ENCODE results near the gene PGA5.
"Not testable (repeated sequence)": the region's sequence is repeated elsewhere in the genome, so short reads cannot be mapped to it uniquely, and the experiment has no call there.

PGA5 gene

DNA sequence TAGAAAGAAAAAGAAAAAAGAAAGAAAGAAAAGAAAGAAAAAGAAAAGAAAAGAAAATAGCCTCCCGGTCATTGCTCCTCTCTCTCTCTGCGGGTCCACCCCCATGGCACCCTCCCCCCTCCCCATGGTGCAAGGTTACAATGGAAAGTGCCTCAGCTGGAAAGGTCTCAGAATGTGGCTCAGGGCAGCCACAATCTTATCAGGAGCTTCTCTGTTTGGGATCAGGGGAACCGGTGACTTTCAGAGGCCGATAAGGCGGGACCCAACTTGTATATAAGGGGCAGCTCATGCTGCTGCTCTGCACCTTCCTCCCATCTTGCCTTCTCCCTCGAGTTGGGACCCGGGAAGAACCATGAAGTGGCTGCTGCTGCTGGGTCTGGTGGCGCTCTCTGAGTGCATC lies at the start of gene PGA5:
Gene PGA5 (plus strand): TSS at position 301 of the 400 bp plus-strand sequence. CDS start 52 bp downstream, at position 353.
- H3K9ac ChIP-seq (ENCODE audit: low read length); H3K27ac ChIP-seq (ENCODE audit: low read depth, low read length); H3K36me3 ChIP-seq (ENCODE audit: insufficient read depth, low read length): not testable (repeated sequence)

DNA sequence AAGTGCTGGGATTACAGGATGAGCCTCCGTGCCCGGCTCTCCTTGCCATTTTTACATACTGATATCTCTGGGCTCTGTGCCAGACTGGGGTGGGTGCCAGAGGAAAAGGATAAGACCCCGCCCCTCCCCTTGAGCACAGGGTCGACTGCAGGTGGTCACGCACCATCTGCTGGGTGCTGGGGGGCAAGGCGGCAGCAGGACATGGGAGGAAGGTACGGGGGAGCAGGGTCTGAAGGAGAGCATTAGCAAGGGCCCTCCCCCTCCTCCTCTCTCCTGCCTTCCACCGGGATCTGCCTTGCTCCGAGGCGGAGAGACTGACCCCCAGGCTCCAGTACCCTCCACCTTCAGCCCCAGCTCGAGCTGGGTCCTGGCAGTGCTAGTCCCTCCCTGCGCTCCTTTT lies 47.4 kb upstream of the PGA5 start:
- Histone ChIP-seq H3K9me3 (ENCODE audit: low read length) (no peaks in the 10 kb centered on the region), H3K36me3 (ENCODE audit: insufficient read depth, low read length) (no peaks in the 10 kb centered on the region), H3K4me1 (ENCODE audit: insufficient read depth, low read length) (no peaks in the 10 kb centered on the region), H3K27ac (ENCODE audit: low read depth, low read length) (no peak overlapping the region), H3K9ac (ENCODE audit: low read length) (no peak overlapping the region), H3K27me3 (ENCODE audit: control insufficient read depth in 1 of 2, insufficient read depth in 2 of 2, low read length in 2 of 2) (no peaks in the 10 kb centered on the region), H3K4me3 (ENCODE audit: low read depth in 1 of 2, low read length in 2 of 2) (no peak overlapping the region)

More for the DNA sequence above, at the start of gene PGA5:
- H3K4me1 ChIP-seq (ENCODE audit: insufficient read depth, low read length); H3K4me3 ChIP-seq (ENCODE audit: low read depth in 1 of 2, low read length in 2 of 2); H3K9me3 ChIP-seq (ENCODE audit: low read length); H3K27me3 ChIP-seq (ENCODE audit: control insufficient read depth in 1 of 2, insufficient read depth in 2 of 2, low read length in 2 of 2): not testable (repeated sequence)

DNA sequence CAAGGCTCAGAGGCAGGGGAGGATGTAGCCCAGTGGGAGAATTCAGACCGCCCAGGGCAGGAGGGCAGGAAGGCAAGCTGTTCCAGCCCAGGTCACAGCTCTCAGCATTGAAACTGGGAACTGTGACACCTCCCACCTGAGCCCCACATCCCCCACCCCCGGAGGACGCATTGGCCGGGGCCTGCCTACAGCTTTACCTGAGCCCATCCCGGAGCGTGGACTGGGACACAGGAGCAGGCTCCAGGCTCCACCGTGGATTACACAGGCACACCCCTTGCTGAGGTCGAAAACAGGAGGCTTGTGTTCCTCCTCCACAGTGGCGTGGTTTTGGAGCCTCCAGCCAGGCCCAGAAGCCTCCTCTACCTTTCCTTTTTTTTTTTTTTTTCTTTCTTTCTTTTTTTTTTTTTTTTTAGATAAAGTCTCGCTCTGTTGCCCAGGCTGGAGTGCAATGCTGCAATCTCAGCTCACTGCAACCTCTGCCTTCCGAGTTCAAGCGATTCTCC lies 46.8 kb upstream of the PGA5 start:
- Histone ChIP-seq H3K9me3 (ENCODE audit: low read length) (no peaks in the 10 kb centered on the region), H3K4me1 (ENCODE audit: insufficient read depth, low read length) (no peaks in the 10 kb centered on the region), H3K36me3 (ENCODE audit: insufficient read depth, low read length) (no peaks in the 10 kb centered on the region), H3K4me3 (ENCODE audit: low read depth in 1 of 2, low read length in 2 of 2) (no peak overlapping the region), H3K9ac (ENCODE audit: low read length) (no peak overlapping the region), H3K27ac (ENCODE audit: low read depth, low read length) (no peak overlapping the region), H3K27me3 (ENCODE audit: control insufficient read depth in 1 of 2, insufficient read depth in 2 of 2, low read length in 2 of 2) (no peaks in the 10 kb centered on the region)

DNA sequence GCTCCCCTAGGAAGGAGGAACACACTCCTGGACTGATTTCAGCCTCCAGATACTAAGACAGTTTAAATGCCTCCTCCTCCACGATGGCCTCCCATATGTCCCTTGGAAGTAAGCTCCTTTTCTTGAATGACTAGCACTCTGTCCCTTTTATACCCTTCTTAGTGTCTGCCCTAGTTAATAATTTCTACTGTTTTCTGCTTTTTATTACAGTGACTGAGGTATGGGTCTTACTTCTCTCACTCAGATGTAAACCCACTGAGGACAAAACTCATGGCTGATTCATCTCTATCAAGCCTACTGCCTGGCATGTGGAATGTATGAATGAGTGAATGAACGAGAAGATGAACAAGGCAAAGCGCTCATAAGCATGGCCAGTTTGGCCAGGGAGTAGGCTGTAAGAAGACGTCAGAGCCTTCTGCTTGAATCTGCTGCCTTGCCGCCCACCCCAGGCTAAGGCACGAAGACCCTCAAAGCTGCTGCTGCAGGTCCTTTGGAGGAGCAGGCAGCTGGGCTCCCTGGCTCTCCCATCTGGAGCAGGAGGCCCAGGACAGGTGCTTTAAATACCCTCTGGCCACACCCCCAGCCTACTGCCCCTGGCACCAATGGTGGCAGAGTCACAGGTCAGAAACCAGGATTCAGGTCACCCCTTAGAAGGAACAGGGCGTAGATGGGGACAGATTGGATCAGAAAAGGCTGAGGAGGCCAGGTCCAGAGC lies 45.8 kb upstream of the PGA5 start:
- Histone ChIP-seq H3K27ac (ENCODE audit: low read depth, low read length) (no peak overlapping the region), H3K27me3 (ENCODE audit: control insufficient read depth in 1 of 2, insufficient read depth in 2 of 2, low read length in 2 of 2) (no peaks in the 10 kb centered on the region)

GRCh38 chr11:61195719-61196118 lies 45.3 kb upstream of the PGA5 start:
- H3K4me1 ChIP-seq (ENCODE audit: insufficient read depth, low read length) = no peaks in the 10 kb centered on the region
- H3K4me3 ChIP-seq (ENCODE audit: low read depth in 1 of 2, low read length in 2 of 2) = no peak overlapping the region
- no peaks in the 10 kb centered on the region for H3K36me3 ChIP-seq (ENCODE audit: insufficient read depth, low read length)
- H3K9ac ChIP-seq (ENCODE audit: low read length) = no peak overlapping the region
- no peaks in the 10 kb centered on the region for H3K9me3 ChIP-seq (ENCODE audit: low read length)
- no peak overlapping the region for H3K27ac ChIP-seq (ENCODE audit: low read depth, low read length)
- H3K27me3 ChIP-seq (ENCODE audit: control insufficient read depth in 1 of 2, insufficient read depth in 2 of 2, low read length in 2 of 2) = no peaks in the 10 kb centered on the region

More for the DNA sequence above, 45.8 kb upstream of the PGA5 start:
- Histone ChIP-seq H3K36me3 (ENCODE audit: insufficient read depth, low read length) (no peaks in the 10 kb centered on the region), H3K4me3 (ENCODE audit: low read depth in 1 of 2, low read length in 2 of 2) (no peak overlapping the region), H3K4me1 (ENCODE audit: insufficient read depth, low read length) (no peaks in the 10 kb centered on the region), H3K9me3 (ENCODE audit: low read length) (no peaks in the 10 kb centered on the region), H3K9ac (ENCODE audit: low read length) (no peak overlapping the region)

- Histone ChIP-seq H3K27me3 (ENCODE audit: control insufficient read depth in 1 of 2, insufficient read depth in 2 of 2, low read length in 2 of 2) (no peaks in the 10 kb centered on the region), H3K4me3 (ENCODE audit: low read depth in 1 of 2, low read length in 2 of 2) (no peak overlapping the region), H3K27ac (ENCODE audit: low read depth, low read length) (no peak overlapping the region), H3K36me3 (ENCODE audit: insufficient read depth, low read length) (no peaks in the 10 kb centered on the region), H3K4me1 (ENCODE audit: insufficient read depth, low read length) (no peaks in the 10 kb centered on the region), H3K9me3 (ENCODE audit: low read length) (no peaks in the 10 kb centered on the region), H3K9ac (ENCODE audit: low read length) (no peak overlapping the region)
These were observed 42.6 kb upstream of the PGA5 start for GRCh38 chr11:61198361-61198760.

DNA sequence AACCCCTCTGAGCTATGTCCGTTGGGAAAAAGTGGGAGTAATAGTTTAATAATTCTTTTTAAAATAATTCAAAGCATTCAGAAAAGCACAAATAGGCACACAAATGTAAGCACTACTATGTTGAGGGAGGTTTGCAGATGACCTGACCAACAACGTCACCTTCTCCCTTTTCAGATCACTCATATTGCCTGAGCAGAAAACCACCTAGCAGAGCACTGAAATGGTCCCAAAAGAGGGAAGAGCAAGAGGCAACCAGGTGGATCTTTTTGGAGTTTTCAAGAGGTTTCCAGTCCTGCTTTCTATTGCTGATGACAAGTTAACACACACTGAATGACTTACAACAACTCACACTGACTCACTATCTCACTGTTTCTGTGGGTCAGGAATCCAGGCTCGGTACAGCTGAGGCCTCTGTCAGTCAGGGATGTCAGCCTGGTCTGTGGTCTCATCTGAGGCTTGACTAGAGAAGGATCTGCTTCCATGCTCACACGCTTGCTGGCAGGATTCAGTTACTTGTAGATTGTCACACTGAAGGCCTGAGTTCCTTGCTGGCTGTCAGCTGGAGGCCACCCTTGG lies 41.9 kb upstream of the PGA5 start:
- Histone ChIP-seq H3K27me3 (ENCODE audit: control insufficient read depth in 1 of 2, insufficient read depth in 2 of 2, low read length in 2 of 2) (no peaks in the 10 kb centered on the region), H3K9ac (ENCODE audit: low read length) (no peak overlapping the region), H3K27ac (ENCODE audit: low read depth, low read length) (no peak overlapping the region), H3K4me1 (ENCODE audit: insufficient read depth, low read length) (no peaks in the 10 kb centered on the region), H3K9me3 (ENCODE audit: low read length) (no peaks in the 10 kb centered on the region), H3K36me3 (ENCODE audit: insufficient read depth, low read length) (no peaks in the 10 kb centered on the region), H3K4me3 (ENCODE audit: low read depth in 1 of 2, low read length in 2 of 2) (no peak overlapping the region)

DNA sequence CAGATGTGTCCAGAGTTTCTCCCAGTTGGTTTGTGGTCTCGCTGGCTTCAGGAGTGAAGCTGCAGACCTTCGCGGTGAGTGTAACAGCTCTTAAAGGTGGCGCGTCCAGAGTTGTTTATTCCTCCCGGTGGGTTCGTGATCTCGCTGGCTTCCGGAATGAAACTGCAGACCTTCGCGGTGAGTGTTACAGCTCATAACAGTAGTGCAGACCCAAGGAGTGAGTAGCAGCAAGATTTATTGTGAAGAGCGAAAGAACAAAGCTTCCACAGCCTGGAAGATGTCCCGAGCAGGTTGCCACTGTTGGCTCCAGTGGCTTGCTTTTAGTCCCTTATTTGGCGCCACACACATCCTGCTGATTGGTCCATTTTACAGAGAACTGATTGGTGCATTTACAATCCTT lies 39.5 kb upstream of the PGA5 start:
- Histone ChIP-seq H3K36me3 (ENCODE audit: insufficient read depth, low read length) (no peaks in the 10 kb centered on the region), H3K27me3 (ENCODE audit: control insufficient read depth in 1 of 2, insufficient read depth in 2 of 2, low read length in 2 of 2) (no peaks in the 10 kb centered on the region), H3K27ac (ENCODE audit: low read depth, low read length) (no peak overlapping the region), H3K4me1 (ENCODE audit: insufficient read depth, low read length) (no peaks in the 10 kb centered on the region), H3K9ac (ENCODE audit: low read length) (no peak overlapping the region), H3K4me3 (ENCODE audit: low read depth in 1 of 2, low read length in 2 of 2) (no peak overlapping the region), H3K9me3 (ENCODE audit: low read length) (no peaks in the 10 kb centered on the region)

DNA sequence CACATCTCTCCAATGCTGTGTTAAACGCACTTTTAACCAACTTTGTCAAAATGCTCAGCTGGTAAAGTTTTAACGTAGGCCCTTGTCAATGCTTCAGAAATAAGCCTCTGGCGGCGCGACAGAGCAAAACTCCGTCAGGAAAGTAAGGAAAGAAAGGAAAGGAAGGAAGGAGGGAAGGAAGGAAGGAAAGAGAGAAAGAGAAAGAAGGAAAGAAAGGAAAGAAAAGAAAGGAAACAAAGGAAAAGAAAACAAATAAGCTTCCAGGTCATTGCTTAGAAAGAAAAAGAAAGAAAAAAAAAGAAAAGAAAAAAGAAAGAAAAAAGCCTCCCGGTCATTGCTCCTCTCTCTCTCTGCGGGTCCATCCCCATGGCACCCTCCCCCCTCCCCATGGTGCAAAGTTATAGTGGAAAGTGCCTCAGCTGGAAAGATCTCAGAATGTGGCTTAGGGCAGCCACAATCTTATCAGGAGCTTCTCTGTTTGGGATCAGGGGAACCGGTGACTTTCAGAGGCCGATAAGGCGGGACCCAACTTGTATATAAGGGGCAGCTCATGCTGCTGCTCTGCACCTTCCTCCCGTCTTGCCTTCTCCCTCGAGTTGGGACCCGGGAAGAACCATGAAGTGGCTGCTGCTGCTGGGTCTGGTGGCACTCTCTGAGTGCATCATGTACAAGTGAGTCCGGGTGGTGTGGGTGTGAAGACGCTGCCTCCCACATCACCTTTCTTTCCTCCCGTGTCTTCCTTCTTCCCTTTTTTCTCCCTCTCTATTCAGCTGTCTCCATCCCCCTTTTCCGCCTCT lies 37.8 kb upstream of the PGA5 start, which contains the start of gene PGA3:
Gene PGA3 (plus strand): TSS at position 566 of the 797 bp plus-strand sequence. CDS start 50 bp downstream, at position 616.
- not testable (repeated sequence) for H3K27ac ChIP-seq (ENCODE audit: low read depth, low read length); H3K4me3 ChIP-seq (ENCODE audit: low read depth in 1 of 2, low read length in 2 of 2); H3K9me3 ChIP-seq (ENCODE audit: low read length); H3K9ac ChIP-seq (ENCODE audit: low read length); H3K27me3 ChIP-seq (ENCODE audit: control insufficient read depth in 1 of 2, insufficient read depth in 2 of 2, low read length in 2 of 2); H3K4me1 ChIP-seq (ENCODE audit: insufficient read depth, low read length); H3K36me3 ChIP-seq (ENCODE audit: insufficient read depth, low read length)

DNA sequence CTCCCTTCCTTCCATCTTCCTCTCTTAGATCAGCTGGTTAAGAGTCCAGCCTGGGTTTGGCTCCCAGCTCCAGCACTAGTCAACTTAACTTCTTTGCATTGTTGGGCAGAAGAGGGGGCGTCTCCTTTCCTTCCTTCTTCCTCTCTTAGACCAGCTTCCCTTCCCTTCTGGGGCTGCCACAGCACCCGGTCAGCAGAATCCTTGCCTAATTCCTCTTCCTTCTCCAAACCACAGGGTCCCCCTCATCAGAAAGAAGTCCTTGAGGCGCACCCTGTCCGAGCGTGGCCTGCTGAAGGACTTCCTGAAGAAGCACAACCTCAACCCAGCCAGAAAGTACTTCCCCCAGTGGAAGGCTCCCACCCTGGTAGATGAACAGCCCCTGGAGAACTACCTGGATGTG lies 37.1 kb upstream of the PGA5 start:
- not testable (repeated sequence) for H3K4me1 ChIP-seq (ENCODE audit: insufficient read depth, low read length); H3K27ac ChIP-seq (ENCODE audit: low read depth, low read length); H3K27me3 ChIP-seq (ENCODE audit: control insufficient read depth in 1 of 2, insufficient read depth in 2 of 2, low read length in 2 of 2); H3K9ac ChIP-seq (ENCODE audit: low read length); H3K4me3 ChIP-seq (ENCODE audit: low read depth in 1 of 2, low read length in 2 of 2); H3K36me3 ChIP-seq (ENCODE audit: insufficient read depth, low read length); H3K9me3 ChIP-seq (ENCODE audit: low read length)

DNA sequence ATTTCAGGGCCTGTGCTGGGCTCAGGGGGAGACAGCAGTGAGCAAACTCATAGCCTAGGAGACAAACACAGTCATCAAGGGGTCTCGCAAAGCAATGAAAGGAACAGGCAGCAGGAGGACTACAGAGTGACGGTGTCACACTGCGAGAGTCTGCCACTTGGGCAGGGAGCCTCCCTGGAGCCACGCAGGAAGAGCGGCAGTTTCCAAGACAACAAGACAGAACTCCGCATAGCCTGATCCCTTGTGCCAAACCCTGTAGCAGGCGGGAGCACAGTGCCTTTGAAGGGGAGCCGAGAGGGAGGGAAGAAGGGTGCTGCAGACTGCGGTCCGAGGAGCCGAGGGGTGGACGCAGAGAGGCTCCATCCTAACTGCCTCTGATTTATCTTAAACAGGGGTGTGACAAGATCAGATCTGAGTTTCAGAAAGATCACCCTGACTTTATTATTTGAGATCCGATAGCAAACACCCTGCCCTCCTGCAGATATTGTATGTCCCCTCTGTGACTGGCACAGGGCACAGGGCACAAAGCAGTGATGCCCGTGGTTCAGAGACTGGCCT lies 36.4 kb upstream of the PGA5 start:
- not testable (repeated sequence) for H3K4me3 ChIP-seq (ENCODE audit: low read depth in 1 of 2, low read length in 2 of 2); H3K27me3 ChIP-seq (ENCODE audit: control insufficient read depth in 1 of 2, insufficient read depth in 2 of 2, low read length in 2 of 2); H3K9ac ChIP-seq (ENCODE audit: low read length)

More for the DNA sequence above, 36.4 kb upstream of the PGA5 start:
- not testable (repeated sequence) for H3K9me3 ChIP-seq (ENCODE audit: low read length); H3K4me1 ChIP-seq (ENCODE audit: insufficient read depth, low read length); H3K36me3 ChIP-seq (ENCODE audit: insufficient read depth, low read length); H3K27ac ChIP-seq (ENCODE audit: low read depth, low read length)

All from muscle layer of colon (tissue), 2 donors.